Adrenal gland (tissue), 12 donors: ENCODE measurements around the gene ATP4A. TPM values are rescaled to one million over a fixed set of nuclear protein-coding genes. Genes with fewer than 3 reads are reported as not detected.

Experiments used
- DNase-seq, 7 donors: peaks; one replicate each; pipeline ENCODE4 v3.0.0-alpha.2; 2019 to 2020
- H3K27ac ChIP-seq, 5 donors: fragments of 200-600 bp; sonication (generic) in 4 of 5; 1 replicate in 3 of 5; 2 replicates in 2 of 5; pipeline versions ENCODE4 v1.5.1 to v1.8.0; 2016 to 2020; ENCODE audit warnings: mild to moderate bottlenecking in 1 of 5
- H3K27me3 ChIP-seq: fragments of 200-600 bp; 2 replicates; pipeline ENCODE4 v1.8.0; 2021
- H3K36me3 ChIP-seq, 2 donors: fragments of 200-600 bp; replicated peaks in 1 of 2; 1 replicate in 1 of 2; 2 replicates in 1 of 2; pipeline versions ENCODE4 v1.5.1 to v1.8.0; 2018 to 2022
- H3K4me1 ChIP-seq, 2 donors: fragments of 200-600 bp; replicated peaks in 1 of 2; 1 replicate in 1 of 2; 2 replicates in 1 of 2; pipeline versions ENCODE4 v1.5.1 to v1.8.0; 2018 to 2021
- H3K4me3 ChIP-seq, 4 donors: fragments of 200-600 bp; sonication (generic) in 3 of 4; one replicate each; pipeline ENCODE4 v1.5.1; 2016 to 2018
- H3K9me3 ChIP-seq, 3 donors: fragments of 200-600 bp; sonication (generic) in 1 of 3; replicated peaks in 1 of 3; 1 replicate in 2 of 3; 2 replicates in 1 of 3; pipeline versions ENCODE4 v1.5.1 to v1.8.0; 2016 to 2021
- CTCF ChIP-seq, 6 experiments: fragments of 450-650 bp in 4 of 6; fragments of 200-600 bp in 2 of 6; sonication (generic) in 1 of 6; IDR thresholded peaks; 1 replicate in 5 of 6; 2 replicates in 1 of 6; pipeline versions ENCODE4 v1.5.1 to v1.8.0; 2016 to 2021; ENCODE audit warnings: antibody characterized with exemption in 6 of 6, mild to moderate bottlenecking in 2 of 6, moderate library complexity in 1 of 6
- POLR2A ChIP-seq, 2 donors: fragments of 450-650 bp; IDR thresholded peaks; one replicate each; pipeline ENCODE4 v1.6.1; 2017; ENCODE audit warnings: antibody characterized with exemption in 2 of 2, mild to moderate bottlenecking in 2 of 2, moderate library complexity in 1 of 2
- WGBS, 4 donors: extraction: QIAGEN DNeasy Blood & Tissue Kit in 2 of 4; methylation state at CpG; one replicate each; pipeline versions ENCODE4 v1.1.5 to v1.1.7; 2013 to 2017; 5-methylcytosine and 5-hydroxymethylcytosine counted together
- intact Hi-C, 2 donors: fragments of 100-400 bp; cut with DNase I; formaldehyde crosslinking; loops; one replicate each; pipeline versions ENCODE4 v1.14.1 to v1.15.0; 2022 to 2023
- polyA plus RNA-seq, 3 donors: library from polyadenylated mRNA; stranded (reverse); fragments of 200-250 nt in 2 of 3; fragments of 350-450 nt in 1 of 3; fragmentation: Illumina TruSeq in 1 of 3; extraction: RNeasy Lipid Tissue Mini Kit (QIAGEN cat#74804) in 1 of 3; gene quantifications; one replicate each; pipeline ENCODE4 v1.2.3, GENCODE V29; 2013 to 2014
- total RNA-seq, 9 donors: library from RNA; depleted of rRNA in 4 of 9; stranded (reverse); fragments of >200 nt in 4 of 9; fragments of 120-200 nt in 1 of 9; fragmentation: NEBNext Ultra II Directional in 1 of 9; extraction: Animal tissue kit (Norgen Biotek cat#: 25700) in 1 of 9; gene quantifications; one replicate each; pipeline versions ENCODE4 v1.1.0 to v1.2.4, GENCODE V29; 2013 to 2023
- donor health status: healthy with polysubstance abuse.
- donor health status: Bipolar disorder and iron deficiency.
- donor health status: DM: yes; HTN: yes; CAD: no.
- donor health status: DM: no; HTN: no; CAD: no.
- donor health status: DM: no; HTN: no; CAD: no.
- donor health status: DM: yes; HTN: yes; CAD: no.

Gene ATP4A
- total and polyA plus RNA-seq, 12 donors: 2.2 to 63.5 (median 7.5) TPM

DNA sequence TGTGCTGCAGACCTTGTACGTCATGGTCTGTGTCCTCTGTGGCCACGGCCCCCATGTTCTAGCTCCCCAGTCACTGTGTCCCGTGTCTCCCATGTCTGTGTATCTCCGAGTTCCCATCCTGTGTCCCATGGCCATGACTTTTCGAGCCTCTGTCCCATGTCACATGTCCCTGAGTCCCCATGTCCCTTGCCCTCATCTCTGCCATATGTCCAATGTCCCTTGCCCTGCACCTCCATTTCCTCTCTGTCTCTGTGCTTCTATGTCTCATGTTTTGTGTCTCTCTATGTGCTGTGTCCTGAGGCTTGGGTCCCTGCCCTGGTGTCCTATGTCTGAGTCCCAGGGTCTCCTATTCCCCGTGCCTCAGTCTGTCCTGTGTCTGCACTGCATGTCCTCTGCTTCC is 2.0 kb downstream of the ATP4A start:
- no peaks in the 10 kb centered on the region for H3K27me3 ChIP-seq
- WGBS, 4 donors: 81 to 87% (median 85%) methylated on average over 6 of the region's 6 CpGs
- H3K36me3 ChIP-seq: no peaks in the 10 kb centered on the region
- no peak for DNase-seq
- intact Hi-C loops: no loop called here
- no peak overlapping the region for H3K27ac ChIP-seq
- no peak for TF ChIP-seq CTCF (IDR thresholded peaks at IDR 0.05)
- TF ChIP-seq POLR2A (IDR thresholded peaks at IDR 0.05): no peak
- H3K4me1 ChIP-seq: peaks cover 6 to 10% of the 10 kb centered on the region in 2 donors
- H3K9me3 ChIP-seq: no peaks in the 10 kb centered on the region
- no peak overlapping the region for H3K4me3 ChIP-seq

DNA sequence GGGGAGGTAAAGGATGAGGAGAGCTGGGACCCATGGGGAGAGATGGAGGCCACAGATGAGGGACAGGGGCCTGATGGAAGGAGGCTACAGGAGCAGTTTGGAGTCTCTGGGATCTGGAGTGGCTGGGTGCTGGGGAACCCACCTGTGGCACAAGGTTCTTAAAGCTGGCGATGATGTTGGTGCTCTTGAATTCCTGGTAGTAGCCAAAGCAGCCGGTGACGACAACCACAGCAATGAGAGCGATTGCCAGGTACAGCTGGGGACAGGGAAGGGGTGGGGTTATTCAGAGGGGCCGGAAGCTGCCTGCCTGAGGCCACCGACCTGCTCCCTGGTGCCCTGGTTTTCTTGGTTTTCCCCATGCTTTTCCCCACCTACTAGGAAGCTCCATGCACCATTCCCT is 2.8 kb downstream of the ATP4A start:
- no peaks in the 10 kb centered on the region for H3K36me3 ChIP-seq
- TF ChIP-seq POLR2A (IDR thresholded peaks at IDR 0.05) (no peak), CTCF (IDR thresholded peaks at IDR 0.05) (no peak)
- no peaks in the 10 kb centered on the region for H3K9me3 ChIP-seq
- intact Hi-C loops: no loop called here
- H3K4me3 ChIP-seq: no peak overlapping the region
- WGBS, 4 donors: 76 to 91% (median 76%) methylated on average over 5 to 6 of the region's 6 CpGs
- no peaks in the 10 kb centered on the region for H3K27me3 ChIP-seq
- peaks cover 6 to 10% of the 10 kb centered on the region in 2 donors for H3K4me1 ChIP-seq
- no peak overlapping the region for H3K27ac ChIP-seq
- no peak for DNase-seq

DNA sequence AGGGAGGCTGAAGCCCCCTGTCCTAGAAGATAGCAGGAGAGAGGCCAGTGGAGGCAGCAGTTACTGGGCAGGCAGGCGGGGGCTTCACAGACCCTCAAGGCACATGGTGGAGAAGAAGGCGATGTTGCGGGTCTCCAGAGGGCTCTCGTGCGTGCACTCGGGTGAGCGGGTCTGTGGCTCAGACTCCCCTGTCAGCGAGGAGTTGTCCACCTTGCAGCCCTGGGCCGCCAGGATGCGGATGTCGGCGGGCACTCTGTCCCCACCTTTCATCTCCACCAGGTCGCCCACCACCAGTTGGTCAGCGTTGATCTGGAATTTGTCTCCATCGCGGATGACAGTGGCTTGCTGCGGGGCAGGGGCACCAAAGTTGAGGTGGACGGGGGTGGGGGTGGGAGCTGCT is 3.2 kb downstream of the ATP4A start:
- WGBS, 4 donors: 83 to 93% (median 90%) methylated on average over 4 to 18 of the region's 18 CpGs
- no peak overlapping the region for H3K4me3 ChIP-seq
- no peaks in the 10 kb centered on the region for H3K36me3 ChIP-seq
- no peaks in the 10 kb centered on the region for H3K27me3 ChIP-seq
- no peaks in the 10 kb centered on the region for H3K9me3 ChIP-seq
- no peak for DNase-seq
- intact Hi-C loops: no loop called here
- H3K4me1 ChIP-seq: peaks cover 6 to 10% of the 10 kb centered on the region in 2 donors
- H3K27ac ChIP-seq: no peak overlapping the region
- no peak for TF ChIP-seq CTCF (IDR thresholded peaks at IDR 0.05)
- no peak for TF ChIP-seq POLR2A (IDR thresholded peaks at IDR 0.05)

- H3K27me3 ChIP-seq: no peaks in the 10 kb centered on the region
- WGBS, 4 donors: 92 to 95% (median 93%) methylated on average over 23 of the region's 23 CpGs
- no peak overlapping the region for H3K4me3 ChIP-seq
- DNase-seq: no peak
- no peaks in the 10 kb centered on the region for H3K9me3 ChIP-seq
- peaks cover 6 to 10% of the 10 kb centered on the region in 2 donors for H3K4me1 ChIP-seq
- H3K36me3 ChIP-seq: no peaks in the 10 kb centered on the region
- intact Hi-C loops: no loop called here
- no peak for TF ChIP-seq POLR2A (IDR thresholded peaks at IDR 0.05)
- no peak for TF ChIP-seq CTCF (IDR thresholded peaks at IDR 0.05)
- H3K27ac ChIP-seq: no peak overlapping the region
Observed at GRCh38 chr19:35559781-35560180, 3.7 kb downstream of the ATP4A start.
